Raji (cell line): ENCODE data around the gene IL17RE.

Experiments
- POLR2A ChIP-seq: IDR thresholded peaks from 2 replicates; pipeline ENCODE4 v1.6.1; 2011; ENCODE audit warnings: low read depth, low read length, control low read depth; ENCODE audit not compliant: insufficient read depth

Gene IL17RE

GRCh38 chr3:9955611-9956352, 53.1 kb downstream of the IL17RE start:
- no peak for TF ChIP-seq POLR2A

GRCh38 chr3:9957214-9957613, 54.6 kb downstream of the IL17RE start:
- TF ChIP-seq POLR2A = no peak

- no peak for TF ChIP-seq POLR2A
These were observed 62.7 kb downstream of the IL17RE start for GRCh38 chr3:9965200-9965875.
